ENCODE measurements around the gene TNFSF8. TPM values are rescaled to one million over a fixed set of nuclear protein-coding genes. Genes with fewer than 3 reads are reported as not detected.
A peak's percentile ranks its signal among the peaks of the same experiment; 100 is the strongest.

The TNFSF8 gene, protein sequence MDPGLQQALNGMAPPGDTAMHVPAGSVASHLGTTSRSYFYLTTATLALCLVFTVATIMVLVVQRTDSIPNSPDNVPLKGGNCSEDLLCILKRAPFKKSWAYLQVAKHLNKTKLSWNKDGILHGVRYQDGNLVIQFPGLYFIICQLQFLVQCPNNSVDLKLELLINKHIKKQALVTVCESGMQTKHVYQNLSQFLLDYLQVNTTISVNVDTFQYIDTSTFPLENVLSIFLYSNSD
- polyA plus RNA-seq (ENCODE audit: insufficient read depth in 1 of 5, insufficient read length in 5 of 5, low replicate concordance in 1 of 5) = 10 to 100 TPM in 2 of 5 donors, 1 to 10 TPM in 3; 4.8 to 20.3 (median 9.5) TPM
- long read RNA-seq, donor 1, partial matches to known transcripts = 0 of 2 reads
- long read RNA-seq, donor 1, other reads (novel, unspliced or antisense) = 0 of 2 reads
- long read RNA-seq, donor 2 = 0 reads
- long read RNA-seq, donor 3, transcript TNFSF8-201 (4 exons, 1,906 nt) = major isoform, 6 of 8 reads
- long read RNA-seq, donor 3, partial matches to known transcripts = 0 of 8 reads
- long read RNA-seq, donor 3, other reads (novel, unspliced or antisense) = 0 of 8 reads
- long read RNA-seq, donor 4, transcript TNFSF8-201 (4 exons, 1,906 nt) = major isoform, 5 of 5 reads
- long read RNA-seq, donor 4, partial matches to known transcripts = 0 of 5 reads
- long read RNA-seq, donor 4, other reads (novel, unspliced or antisense) = 0 of 5 reads
- long read RNA-seq, donor 5, transcript TNFSF8-201 (4 exons, 1,906 nt) = major isoform, 7 of 7 reads
- long read RNA-seq, donor 5, partial matches to known transcripts = 0 of 7 reads
- long read RNA-seq, donor 5, other reads (novel, unspliced or antisense) = 0 of 7 reads
- long read RNA-seq, donor 6, transcript TNFSF8-201 (4 exons, 1,906 nt) = major isoform, 12 of 13 reads
- long read RNA-seq, donor 6, partial matches to known transcripts = 0 of 13 reads
- long read RNA-seq, donor 6, other reads (novel, unspliced or antisense) = 0 of 13 reads
- long read RNA-seq, donor 7, partial matches to known transcripts = 0 of 3 reads
- long read RNA-seq, donor 7, other reads (novel, unspliced or antisense) = 0 of 3 reads
- long read RNA-seq, donor 8, partial matches to known transcripts = 0 of 2 reads
- long read RNA-seq, donor 8, other reads (novel, unspliced or antisense) = 0 of 2 reads

DNA sequence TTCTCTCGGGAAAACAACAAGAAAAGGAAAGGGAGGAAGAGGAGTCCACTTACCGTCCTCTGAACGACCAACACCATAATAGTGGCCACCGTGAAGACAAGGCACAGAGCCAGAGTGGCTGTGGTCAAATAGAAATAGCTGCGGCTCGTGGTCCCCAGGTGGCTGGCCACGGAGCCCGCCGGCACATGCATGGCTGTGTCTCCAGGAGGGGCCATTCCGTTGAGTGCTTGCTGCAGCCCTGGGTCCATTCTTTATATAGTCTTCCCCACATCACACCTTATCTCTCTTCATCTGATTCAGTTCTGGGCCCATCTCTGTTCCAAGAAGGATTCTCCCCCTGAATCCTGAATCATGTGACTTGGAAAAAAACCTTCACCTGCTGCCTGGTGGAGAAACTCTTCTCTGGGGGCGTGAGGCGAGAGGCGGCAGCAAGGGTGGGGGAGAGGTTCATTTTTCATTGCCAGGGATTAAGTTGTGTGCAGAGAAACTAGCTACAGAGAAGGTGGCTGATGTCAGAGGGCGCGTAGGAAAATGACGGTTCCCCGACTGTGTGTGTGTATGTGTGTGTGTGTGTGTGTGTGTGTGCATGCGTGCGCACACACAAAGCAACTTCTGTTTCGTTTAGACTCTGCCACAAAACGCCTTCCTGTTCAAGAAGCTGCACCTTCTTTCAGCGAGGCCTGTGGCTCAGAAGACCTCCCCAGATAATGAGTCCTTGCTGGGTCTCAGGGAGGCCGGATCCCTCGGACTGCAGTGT lies at the start of gene TNFSF8:
Gene TNFSF8, minus strand, starts transcription at position 536 of the 757 bp plus-strand sequence. Its CDS starts 288 bp downstream, at position 248.
- DNase-seq = no peak

DNA sequence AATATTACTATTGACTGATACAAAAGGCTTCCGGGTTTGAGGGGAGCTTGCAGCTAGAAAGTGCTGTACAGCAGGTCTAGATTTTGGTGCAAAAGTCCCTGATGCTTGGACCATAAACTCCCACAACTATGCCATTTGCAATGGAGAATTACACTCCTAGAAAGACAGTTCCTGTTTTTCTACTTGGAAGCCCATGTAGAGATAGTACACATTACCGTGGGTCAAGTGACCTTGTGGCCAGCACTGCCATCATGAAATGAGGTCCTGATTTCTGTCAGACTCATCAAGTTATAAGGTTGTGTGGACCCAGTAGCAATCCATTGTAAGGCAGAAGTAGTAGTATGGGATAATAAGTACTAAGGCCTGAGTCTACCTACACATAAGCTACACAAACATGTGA lies 42.8 kb upstream of the TNFSF8 start:
- no peak for DNase-seq

DNA sequence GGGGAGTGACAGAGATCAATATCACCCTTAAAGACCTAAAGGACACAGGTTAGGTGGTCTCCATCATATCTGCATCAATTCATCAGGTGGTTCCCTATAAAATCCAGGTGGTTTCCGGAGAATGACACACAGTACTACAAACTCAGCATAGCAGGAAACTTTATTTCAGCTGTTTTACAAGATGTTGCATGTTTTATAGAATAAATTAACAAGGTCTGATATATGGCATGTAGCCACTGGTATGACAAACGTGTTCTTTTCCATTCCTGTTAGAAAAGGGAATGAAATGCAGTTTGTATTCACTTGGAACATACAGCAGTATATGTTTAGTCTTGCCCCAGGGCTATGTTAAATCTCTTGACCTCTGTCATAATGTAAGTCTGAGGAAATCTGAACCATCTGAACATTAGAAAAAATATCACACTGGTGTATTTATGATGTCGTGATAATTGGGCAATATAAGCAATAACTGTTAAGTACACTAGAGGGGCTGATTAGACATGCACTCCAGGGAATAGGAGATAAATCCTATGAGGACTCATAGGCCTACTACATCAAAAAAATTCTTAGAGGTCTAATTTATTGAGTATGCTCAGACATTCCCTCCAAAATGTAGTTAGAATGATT lies 42.2 kb upstream of the TNFSF8 start:
- DNase-seq = no peak

DNA sequence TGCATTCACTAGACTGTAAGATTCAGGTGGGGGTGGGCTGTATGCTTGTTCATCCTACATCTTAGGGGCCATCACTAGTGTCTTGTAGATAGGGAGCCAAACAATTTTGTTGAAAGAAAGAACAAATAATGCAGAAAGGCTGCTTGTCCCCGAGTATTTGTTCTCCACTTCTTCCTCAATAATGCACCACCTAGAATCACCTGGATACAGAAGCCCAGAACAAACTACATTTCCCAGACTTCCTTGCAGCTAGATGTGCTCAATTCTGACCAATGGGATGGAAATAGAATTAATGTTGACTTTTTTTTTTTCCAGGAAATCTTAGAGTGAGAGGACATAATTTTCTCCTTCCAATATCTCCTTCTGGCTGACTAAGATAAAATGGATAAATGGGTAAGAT lies 38.9 kb upstream of the TNFSF8 start:
- no peak for DNase-seq

DNA sequence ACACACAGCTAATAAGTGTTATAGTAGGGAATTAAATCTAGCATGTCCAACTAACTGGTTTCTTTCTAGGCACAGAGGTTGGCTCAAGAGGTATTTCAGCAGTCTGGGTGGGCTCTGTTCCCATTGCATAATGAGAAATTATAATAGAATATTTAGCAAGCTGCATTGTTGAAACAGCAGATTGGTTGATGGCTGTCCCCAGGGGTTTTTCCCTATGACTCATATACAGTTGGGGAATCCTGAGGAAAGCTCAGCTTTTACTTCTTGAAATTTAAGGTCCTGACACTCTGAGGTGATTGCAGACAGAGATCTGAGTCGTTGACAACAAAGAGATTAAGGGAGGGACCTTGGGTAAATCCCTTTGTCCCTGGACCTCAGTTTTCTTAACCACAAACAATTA lies 38.3 kb upstream of the TNFSF8 start:
- peak; percentile 29 to 30 for DNase-seq

DNA sequence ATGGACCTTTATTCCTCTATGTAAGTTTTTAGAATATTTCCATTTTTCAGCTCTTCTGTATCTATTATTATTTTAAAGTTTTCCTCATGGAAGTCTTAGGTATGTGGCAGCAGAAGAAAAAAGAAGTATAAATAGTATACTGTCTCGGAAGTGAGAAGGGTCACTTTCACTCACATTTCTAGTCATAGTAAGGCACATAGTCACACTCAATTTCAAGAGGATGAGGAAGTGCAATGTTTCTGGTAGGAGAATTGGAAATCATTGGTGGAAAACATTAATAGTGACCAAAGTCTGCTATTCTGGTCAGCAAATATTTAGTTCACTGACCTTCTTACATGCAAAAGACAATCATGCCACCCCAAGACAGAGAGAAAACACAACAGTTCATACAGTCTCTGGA lies 35.2 kb upstream of the TNFSF8 start:
- no peak for DNase-seq

DNA sequence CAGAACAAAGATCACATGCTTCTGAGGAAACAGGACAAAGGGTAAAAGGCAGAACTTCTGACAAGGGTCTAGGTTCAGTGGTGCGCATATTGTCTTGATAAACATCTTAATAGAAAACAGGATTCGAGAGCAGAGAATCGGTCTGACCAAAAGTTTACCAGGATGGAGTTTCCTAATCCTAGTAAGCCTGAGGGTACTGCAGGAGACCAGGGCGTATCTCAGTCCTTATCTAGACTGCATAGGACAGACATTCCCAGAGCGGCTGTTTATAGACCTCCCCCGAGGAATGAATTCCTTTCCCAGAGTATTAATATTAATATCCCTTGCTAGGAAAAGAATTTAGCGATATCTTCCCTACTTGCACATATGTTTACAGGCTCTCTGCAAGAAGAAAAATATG lies 32.4 kb upstream of the TNFSF8 start:
- DNase-seq = no peak

DNA sequence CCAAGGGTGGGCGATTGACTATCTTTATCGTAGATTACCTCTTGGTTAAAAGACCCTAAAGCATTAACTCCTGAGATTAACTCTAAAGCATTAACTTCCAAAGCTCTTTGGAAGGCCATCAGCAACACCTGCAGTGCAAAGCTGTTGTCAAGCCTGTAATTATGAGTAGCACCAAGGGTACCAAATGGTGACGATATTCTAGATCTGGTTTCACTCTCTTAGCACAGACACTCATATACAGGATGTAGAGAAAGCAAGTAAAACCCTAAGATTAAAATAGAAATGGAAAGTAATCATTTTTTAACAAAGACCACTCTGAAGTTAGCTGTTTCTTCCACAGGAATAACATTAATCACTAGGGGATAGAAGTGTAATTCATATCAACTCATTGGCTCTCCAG lies 29.9 kb upstream of the TNFSF8 start:
- no peak for DNase-seq

DNA sequence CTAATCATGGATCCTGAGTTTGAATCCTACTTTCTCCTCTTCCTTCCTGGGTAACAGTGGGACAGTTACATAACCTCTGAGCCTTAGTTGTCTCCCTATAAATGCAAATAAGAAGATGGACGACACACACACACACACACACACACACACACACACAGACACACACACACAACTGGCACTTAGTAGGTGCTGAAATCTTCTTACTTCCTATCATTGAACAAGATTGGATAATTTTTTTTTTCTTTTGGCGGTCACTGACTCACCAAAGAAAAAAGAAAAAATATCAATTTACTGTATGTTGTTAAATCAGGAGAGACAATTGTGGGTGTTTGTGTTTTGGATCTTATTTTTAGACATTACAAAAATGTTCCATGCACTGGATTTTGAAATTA lies 28.4 kb upstream of the TNFSF8 start:
- no peak for DNase-seq

DNA sequence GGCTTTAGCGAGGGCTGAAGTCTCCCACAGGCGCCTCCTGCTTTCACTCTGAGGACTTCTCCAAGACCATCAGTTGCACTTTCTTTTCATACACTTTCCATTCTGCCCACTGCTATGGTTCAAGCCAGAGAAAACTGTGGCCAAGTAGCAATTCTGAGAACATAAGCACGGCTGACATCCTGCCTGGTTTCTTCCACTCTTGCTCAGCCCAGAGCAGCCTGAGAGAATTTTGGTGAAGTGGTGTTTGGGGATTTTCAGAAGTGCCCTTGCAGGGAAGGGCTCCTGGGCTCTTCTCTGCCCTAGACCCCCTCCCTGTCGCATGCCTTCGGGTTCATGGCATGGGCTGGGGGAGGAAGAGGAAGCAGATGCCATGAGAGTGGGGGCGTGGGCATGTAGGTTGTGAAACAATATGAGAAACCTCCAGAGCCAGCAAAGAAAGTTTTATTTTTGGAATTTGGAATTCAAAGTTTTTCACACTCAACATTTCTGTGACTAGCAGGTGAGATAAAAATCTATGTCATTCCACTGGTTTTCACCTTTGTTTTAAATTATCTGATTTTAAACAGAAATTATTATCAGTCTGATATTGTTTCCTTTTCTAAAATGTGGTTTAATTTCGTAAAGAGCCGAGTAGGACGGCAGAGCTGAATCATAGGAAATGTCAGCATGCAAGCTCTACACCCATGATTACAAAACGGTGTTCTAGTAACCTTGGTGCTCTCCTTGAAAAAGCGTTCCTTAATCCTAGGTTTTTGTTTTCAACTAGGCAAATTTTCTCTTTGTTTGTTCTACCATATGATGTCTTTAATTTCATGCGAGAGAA lies 27.8 kb upstream of the TNFSF8 start:
- no peak for DNase-seq

DNA sequence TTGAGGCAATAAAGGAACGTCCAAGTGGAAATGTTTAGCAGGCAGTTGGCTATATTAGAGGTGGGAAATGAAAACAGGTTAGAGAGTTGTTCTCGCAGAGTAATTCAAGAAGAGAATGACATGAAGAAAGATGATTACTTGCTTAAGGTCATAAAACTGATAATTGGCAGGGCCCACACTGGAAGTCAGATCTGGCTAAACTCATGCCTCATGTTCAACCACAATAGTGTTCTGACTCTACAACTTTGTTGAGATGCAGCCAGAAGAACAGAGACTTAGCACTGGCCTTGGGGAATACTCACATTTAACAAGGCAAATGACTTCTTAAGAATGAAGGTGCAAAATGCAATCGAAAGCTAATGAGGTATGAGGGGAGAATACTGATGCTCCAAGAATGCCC lies 27.2 kb upstream of the TNFSF8 start:
- no peak for DNase-seq

DNA sequence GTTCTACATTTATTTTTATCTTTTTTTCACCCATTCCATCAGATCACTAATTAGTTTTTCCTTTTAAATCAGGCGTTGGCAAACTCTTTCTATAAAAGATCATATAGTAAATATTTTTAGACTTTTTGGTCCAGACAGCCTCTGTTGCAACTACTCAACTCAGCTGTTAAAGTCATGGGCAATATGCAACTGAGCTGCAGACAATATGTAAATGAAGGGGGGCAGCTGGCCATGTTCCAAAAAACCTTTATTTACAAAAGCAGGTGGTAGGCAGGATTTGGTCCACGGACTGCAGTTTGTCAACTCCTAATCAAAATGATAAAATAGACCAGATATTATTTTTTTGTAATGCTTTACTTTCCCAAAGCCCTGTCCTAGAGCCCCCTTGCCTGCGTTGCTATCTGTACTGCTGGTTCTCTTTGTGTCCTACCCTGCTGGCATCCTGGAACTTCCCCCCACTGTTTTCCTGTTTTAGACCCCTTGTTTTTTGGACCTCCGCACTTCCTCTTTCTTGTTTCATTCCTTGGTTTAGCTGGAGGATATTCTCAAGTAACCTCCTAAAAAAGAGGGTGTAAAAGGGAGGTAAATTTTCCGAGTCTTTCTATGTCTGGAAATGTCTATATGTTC lies 24.7 kb upstream of the TNFSF8 start:
- no peak for DNase-seq

DNA sequence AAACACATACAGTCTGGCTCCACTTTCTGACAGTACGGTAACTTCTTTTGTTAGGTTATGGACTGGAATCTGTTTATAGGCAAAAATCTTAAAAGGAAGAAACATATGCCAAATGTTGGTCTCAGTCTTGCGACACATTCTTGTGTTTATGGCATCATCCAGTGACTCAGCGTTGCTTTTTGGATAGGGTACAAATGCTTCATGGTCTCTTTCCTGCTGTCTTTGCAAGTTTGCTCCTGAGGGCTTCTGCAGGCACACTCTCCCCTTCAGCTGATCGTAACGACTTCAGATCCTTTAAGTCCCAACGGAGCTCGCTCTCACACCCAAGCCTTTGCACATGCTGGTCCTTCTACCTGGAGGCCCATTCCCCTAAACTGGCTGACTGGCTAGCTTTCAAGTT lies 23.6 kb upstream of the TNFSF8 start:
- peak; percentile 71 to 75 for DNase-seq

DNA sequence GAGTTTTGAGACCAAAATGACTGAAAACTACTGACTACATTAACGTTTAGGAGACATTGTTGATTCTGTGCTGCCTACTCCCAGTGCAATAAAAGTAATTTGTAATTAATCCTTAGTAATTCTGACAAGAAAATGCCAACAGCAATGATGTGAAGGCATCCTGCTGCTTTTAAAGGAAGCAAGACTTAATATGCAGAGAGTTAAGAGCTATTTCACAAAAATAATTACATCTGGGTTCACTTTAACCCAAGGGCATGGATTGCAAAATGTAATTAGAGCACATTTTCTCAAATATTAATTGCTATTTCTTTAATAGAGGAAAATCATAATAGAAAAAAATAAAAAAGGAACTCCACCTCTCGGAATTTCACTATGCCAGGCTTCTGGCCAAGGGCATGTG lies 22.7 kb upstream of the TNFSF8 start:
- no peak for DNase-seq

DNA sequence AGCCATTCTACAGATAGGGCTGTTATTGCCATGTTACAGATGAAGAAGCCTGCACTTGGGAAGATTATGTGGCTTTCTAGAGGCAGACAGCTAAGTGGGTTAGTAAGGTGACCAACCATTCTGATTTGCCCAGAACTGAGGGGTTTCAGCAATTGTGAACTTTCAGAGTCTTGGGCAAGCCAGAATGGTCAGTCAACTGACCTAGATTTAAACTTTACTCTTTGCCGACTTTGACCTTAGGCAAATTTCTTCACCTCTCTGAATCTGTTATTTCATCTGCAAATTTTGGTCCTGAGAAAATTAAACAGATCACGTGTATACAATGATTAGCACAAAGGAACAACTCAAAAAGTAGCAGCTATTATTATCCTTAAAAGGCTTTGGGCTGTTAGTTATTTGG lies 20.4 kb upstream of the TNFSF8 start:
- DNase-seq = no peak

DNA sequence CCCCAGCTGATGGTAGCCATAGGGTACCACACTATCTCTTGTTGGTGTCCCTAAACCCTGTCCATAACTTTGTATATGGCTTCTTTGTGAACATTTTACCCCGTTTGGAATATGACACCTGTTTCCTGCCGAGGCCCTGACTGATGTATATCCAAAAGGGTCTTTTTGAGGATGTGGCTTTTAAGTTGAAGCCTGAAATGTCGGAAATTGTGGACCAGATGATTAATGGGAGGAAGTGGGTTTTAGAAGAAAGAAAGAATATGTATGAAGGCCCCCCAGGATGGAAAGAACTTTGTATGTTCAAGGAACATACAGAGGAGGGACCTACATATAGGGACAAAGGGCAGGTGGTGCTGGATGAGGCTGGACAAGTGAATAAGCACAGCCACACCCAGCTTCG lies 16.7 kb upstream of the TNFSF8 start:
- DNase-seq = no peak

DNA sequence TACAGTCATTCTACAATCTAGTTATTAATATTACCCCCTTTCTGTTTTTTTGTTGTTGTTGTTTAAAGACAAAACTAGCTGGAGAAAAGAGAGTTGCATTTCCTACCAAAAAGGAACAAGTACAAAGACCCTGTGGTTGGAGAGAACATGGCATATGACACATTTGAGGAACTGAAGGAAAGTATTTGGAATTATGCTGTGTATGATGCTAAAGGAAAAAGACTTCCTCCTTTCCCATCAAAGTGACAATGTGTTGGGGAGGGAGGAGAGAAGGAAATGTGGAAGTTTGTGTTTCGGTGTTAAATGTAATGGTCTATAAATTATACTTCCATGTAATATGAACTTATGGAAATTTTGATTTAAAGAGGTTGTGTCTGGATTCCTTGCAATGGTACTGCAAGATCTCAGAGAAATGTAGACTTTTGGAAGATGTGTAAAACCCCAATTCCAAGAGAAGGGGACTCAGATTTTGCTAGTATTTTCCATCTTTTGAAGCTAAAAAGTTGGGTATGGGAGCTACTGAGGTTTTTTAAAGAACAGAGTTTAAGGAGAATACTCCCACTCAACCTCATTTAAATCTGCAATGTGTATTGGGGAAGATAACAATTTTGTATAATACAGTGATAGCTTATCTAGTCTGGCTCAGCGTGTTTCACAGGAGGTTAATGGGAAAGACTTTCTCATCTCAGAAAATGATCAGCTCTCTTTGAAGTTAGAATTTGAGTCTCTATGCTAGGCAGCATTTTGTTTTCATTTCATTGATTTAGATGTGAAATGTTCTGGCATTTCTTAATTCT lies 15.4 kb upstream of the TNFSF8 start:
- no peak for DNase-seq

DNA sequence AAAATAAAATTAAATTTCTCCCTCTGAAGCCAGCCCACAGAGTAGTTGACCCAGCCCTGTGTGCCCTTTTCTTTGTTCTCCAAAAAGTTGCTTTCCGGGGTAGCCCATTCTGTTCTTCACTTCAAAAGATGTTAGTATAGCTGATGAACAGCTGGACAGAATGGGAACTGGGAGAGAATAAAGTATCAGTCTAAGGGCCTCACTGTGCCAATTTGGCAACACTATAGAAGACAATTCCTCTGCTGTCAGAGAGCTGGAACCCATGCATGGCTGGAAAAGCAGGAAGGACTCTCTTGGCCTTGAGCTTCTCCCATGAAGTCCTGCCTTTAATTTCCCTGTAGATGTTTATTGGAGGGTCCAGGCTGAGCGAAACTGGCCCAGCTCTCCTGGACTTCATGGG lies 11.0 kb upstream of the TNFSF8 start:
- DNase-seq = no peak
